Measurements from ENCODE around the gene PTHLH.

The PTHLH gene

DNA sequence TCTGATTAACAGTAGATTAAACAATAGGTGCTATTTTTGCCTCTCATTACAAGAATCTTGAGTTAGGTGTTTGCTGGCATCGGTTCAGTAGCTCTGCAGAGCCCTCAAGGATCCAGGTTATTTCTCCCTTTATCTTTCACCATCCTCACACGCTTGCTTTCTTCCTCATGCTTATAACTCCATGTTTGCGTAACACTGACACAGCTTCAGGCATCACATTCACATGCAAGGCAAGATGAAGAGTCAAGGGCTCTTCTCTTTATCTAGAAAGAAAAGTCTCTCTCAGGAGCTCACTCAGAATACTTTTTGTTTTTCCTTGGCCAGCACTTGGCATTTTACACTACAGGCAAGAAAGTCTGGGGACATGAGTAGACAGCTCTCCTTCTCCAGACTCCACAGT lies 24.2 kb upstream of the PTHLH start:
- H3K4me3 ChIP-seq (ENCODE audit: low read length in 2 of 2): no peak overlapping the region
- no peak overlapping the region for H2BK12ac ChIP-seq (ENCODE audit: low read length)
- H3K79me1 ChIP-seq (ENCODE audit: low read depth, low read length): no peaks in the 10 kb centered on the region
- no peaks in the 10 kb centered on the region for H3K36me3 ChIP-seq (replicated peaks in 1 of 2; ENCODE audit: control insufficient read depth in 2 of 2, insufficient read depth in 2 of 2, low read length in 2 of 2)
- no peak overlapping the region for H4K91ac ChIP-seq (ENCODE audit: low read depth, low read length, poor library complexity)
- no peak overlapping the region for H2BK15ac ChIP-seq (ENCODE audit: low read length)
- no peak overlapping the region for H3K23ac ChIP-seq (ENCODE audit: low read depth, low read length, poor library complexity)
- no peak for DNase-seq (ENCODE audit: low spot score)
- H3K4me1 ChIP-seq (ENCODE audit: control insufficient read depth in 2 of 2, insufficient read depth in 1 of 2, low read depth in 1 of 2, low read length in 2 of 2): peaks cover 0 to 2% of the 10 kb centered on the region in 2 donors
- H3K9ac ChIP-seq (ENCODE audit: low read depth, low read length, poor library complexity): no peak overlapping the region
- WGBS, 2 donors (ENCODE audit: extremely low coverage in 2 of 2, insufficient read length in 2 of 2, insufficient replicate concordance in 1 of 2): no CpG with 5 or more reads among the region's 3 CpGs
- H3K4me2 ChIP-seq (ENCODE audit: insufficient read depth, low read length, poor library complexity, severe bottlenecking): no peak overlapping the region
- H2BK5ac ChIP-seq (ENCODE audit: low read length): no peak overlapping the region
- no peak overlapping the region for H3K4ac ChIP-seq (ENCODE audit: low read length)
- H2AFZ ChIP-seq (ENCODE audit: low read length): no peak overlapping the region
- no peak overlapping the region for H3K27ac ChIP-seq (replicated peaks; ENCODE audit: low read length)
- H2BK120ac ChIP-seq (ENCODE audit: low read depth, low read length): no peak overlapping the region
- H2AK5ac ChIP-seq (ENCODE audit: low read depth, low read length): no peak overlapping the region
- H3K27me3 ChIP-seq (ENCODE audit: control insufficient read depth in 3 of 3, insufficient read depth in 3 of 3, low read depth in 1 of 3, low read length in 3 of 3): no peaks in the 10 kb centered on the region
- no peak overlapping the region for H3K18ac ChIP-seq (ENCODE audit: low read length)
- H3K9me3 ChIP-seq (replicated peaks in 1 of 2; ENCODE audit: control insufficient read depth in 2 of 2, insufficient read depth in 1 of 2, low read depth in 1 of 2, low read length in 2 of 2): no peaks in the 10 kb centered on the region
- no peak overlapping the region for H4K8ac ChIP-seq (ENCODE audit: low read depth, low read length)
- H3K14ac ChIP-seq (ENCODE audit: low read length): no peak overlapping the region

DNA sequence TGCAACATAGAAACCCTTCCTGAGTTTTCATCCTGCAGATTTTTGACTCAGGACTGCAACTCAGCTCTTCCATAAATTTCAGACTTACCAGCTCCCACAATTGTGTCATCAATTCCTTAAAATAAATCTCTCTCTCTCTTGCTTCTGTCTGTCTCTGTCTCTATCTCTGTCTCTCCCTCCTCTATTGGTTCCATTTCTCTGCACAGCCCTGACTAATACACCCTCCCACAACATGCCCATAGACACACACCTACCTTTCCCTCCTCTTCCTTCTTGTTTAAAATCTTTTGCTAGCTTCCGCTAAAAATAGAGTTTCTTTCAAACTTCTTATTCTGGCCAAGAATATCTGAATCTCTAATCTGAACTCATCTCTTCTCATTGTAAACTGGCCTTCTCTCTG lies 22.9 kb upstream of the PTHLH start:
- Histone ChIP-seq H3K79me1 (ENCODE audit: low read depth, low read length) (no peaks in the 10 kb centered on the region), H3K4ac (ENCODE audit: low read length) (no peak overlapping the region), H3K27ac (replicated peaks; ENCODE audit: low read length) (no peak overlapping the region), H3K4me2 (ENCODE audit: insufficient read depth, low read length, poor library complexity, severe bottlenecking) (no peak overlapping the region), H4K91ac (ENCODE audit: low read depth, low read length, poor library complexity) (no peak overlapping the region), H3K36me3 (replicated peaks in 1 of 2; ENCODE audit: control insufficient read depth in 2 of 2, insufficient read depth in 2 of 2, low read length in 2 of 2) (no peaks in the 10 kb centered on the region), H2BK5ac (ENCODE audit: low read length) (no peak overlapping the region), H2BK15ac (ENCODE audit: low read length) (no peak overlapping the region), H3K14ac (ENCODE audit: low read length) (no peak overlapping the region), H3K4me3 (ENCODE audit: low read length in 2 of 2) (no peak overlapping the region), H4K8ac (ENCODE audit: low read depth, low read length) (no peak overlapping the region), H3K27me3 (ENCODE audit: control insufficient read depth in 3 of 3, insufficient read depth in 3 of 3, low read depth in 1 of 3, low read length in 3 of 3) (no peaks in the 10 kb centered on the region), H3K9ac (ENCODE audit: low read depth, low read length, poor library complexity) (no peak overlapping the region), H3K18ac (ENCODE audit: low read length) (no peak overlapping the region), H3K23ac (ENCODE audit: low read depth, low read length, poor library complexity) (no peak overlapping the region), H3K4me1 (ENCODE audit: control insufficient read depth in 2 of 2, insufficient read depth in 1 of 2, low read depth in 1 of 2, low read length in 2 of 2) (peaks cover 0 to 2% of the 10 kb centered on the region in 2 donors), H2BK12ac (ENCODE audit: low read length) (no peak overlapping the region), H3K9me3 (replicated peaks in 1 of 2; ENCODE audit: control insufficient read depth in 2 of 2, insufficient read depth in 1 of 2, low read depth in 1 of 2, low read length in 2 of 2) (no peaks in the 10 kb centered on the region), H2AK5ac (ENCODE audit: low read depth, low read length) (no peak overlapping the region), H2BK120ac (ENCODE audit: low read depth, low read length) (no peak overlapping the region), H2AFZ (ENCODE audit: low read length) (no peak overlapping the region)
- no CpG with 5 or more reads among the region's 1 CpG for WGBS, 2 donors (ENCODE audit: extremely low coverage in 2 of 2, insufficient read length in 2 of 2, insufficient replicate concordance in 1 of 2)
- no peak for DNase-seq (ENCODE audit: low spot score)

DNA sequence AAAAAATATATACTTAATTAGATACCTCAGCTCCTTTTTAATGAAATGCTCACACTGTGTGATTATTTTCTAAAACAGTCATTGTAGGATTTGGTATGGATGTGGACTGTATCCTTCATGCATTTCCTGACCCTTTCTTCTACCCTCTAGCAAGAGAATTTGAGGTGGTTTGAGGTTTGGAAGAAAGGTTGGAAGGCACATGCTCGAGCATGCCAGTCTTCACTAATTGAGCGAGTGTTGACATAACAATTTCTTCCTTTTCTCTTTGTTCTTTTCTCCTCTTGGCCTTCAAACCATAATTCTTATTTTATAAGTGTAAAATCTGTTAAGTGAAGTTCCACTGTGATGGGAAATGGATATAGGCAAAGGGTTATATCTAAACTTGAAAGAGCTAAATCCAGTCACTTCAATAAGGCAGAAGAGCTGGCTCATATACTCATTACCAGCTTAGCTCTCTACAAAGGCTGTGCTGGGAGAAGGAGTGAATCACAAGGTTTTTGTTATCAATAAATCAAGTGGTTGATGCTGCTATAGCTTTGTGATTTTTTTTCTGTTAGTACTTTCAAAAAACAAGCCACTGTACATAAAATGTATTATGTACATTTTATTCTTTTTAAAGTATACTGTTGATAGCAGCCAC lies 16.2 kb upstream of the PTHLH start:
- Histone ChIP-seq H3K79me1 (ENCODE audit: low read depth, low read length) (no peaks in the 10 kb centered on the region), H3K18ac (ENCODE audit: low read length) (no peak overlapping the region), H4K91ac (ENCODE audit: low read depth, low read length, poor library complexity) (no peak overlapping the region), H3K9ac (ENCODE audit: low read depth, low read length, poor library complexity) (no peak overlapping the region), H2BK120ac (ENCODE audit: low read depth, low read length) (no peak overlapping the region), H3K4me2 (ENCODE audit: insufficient read depth, low read length, poor library complexity, severe bottlenecking) (no peak overlapping the region), H2BK12ac (ENCODE audit: low read length) (no peak overlapping the region), H4K8ac (ENCODE audit: low read depth, low read length) (no peak overlapping the region), H2BK15ac (ENCODE audit: low read length) (no peak overlapping the region), H3K27ac (replicated peaks; ENCODE audit: low read length) (no peak overlapping the region), H3K4me3 (ENCODE audit: low read length in 2 of 2) (no peak overlapping the region), H3K4me1 (ENCODE audit: control insufficient read depth in 2 of 2, insufficient read depth in 1 of 2, low read depth in 1 of 2, low read length in 2 of 2) (no peaks in the 10 kb centered on the region), H3K23ac (ENCODE audit: low read depth, low read length, poor library complexity) (no peak overlapping the region), H2AFZ (ENCODE audit: low read length) (no peak overlapping the region), H2BK5ac (ENCODE audit: low read length) (no peak overlapping the region), H3K36me3 (replicated peaks in 1 of 2; ENCODE audit: control insufficient read depth in 2 of 2, insufficient read depth in 2 of 2, low read length in 2 of 2) (no peaks in the 10 kb centered on the region), H3K9me3 (replicated peaks in 1 of 2; ENCODE audit: control insufficient read depth in 2 of 2, insufficient read depth in 1 of 2, low read depth in 1 of 2, low read length in 2 of 2) (no peaks in the 10 kb centered on the region), H3K27me3 (ENCODE audit: control insufficient read depth in 3 of 3, insufficient read depth in 3 of 3, low read depth in 1 of 3, low read length in 3 of 3) (no peaks in the 10 kb centered on the region), H3K4ac (ENCODE audit: low read length) (no peak overlapping the region), H3K14ac (ENCODE audit: low read length) (no peak overlapping the region), H2AK5ac (ENCODE audit: low read depth, low read length) (no peak overlapping the region)
- DNase-seq (ENCODE audit: low spot score): no peak
- WGBS, 2 donors (ENCODE audit: extremely low coverage in 2 of 2, insufficient read length in 2 of 2, insufficient replicate concordance in 1 of 2): no CpG with 5 or more reads among the region's 2 CpGs

DNA sequence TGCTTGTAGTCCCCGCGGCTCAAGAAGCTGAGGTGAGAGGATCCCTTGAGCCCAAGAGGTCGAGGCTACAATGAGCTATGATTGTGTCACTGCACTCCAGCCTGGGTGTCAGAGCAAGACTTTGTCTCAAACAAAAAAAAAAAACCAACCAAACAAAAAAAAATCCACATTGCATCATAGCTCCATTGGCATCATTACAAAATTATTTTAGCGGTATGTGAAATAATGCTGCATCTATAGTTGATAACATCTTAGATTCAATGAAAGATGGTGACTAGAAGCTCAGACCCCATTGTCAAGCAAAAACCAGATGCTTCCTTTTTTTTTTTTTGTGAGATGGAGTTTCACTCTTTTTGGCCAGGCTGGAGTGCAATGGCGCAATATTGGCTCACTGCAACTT lies 14.8 kb upstream of the PTHLH start:
- Histone ChIP-seq H4K8ac (ENCODE audit: low read depth, low read length) (no peak overlapping the region), H2AK5ac (ENCODE audit: low read depth, low read length) (no peak overlapping the region), H3K4me2 (ENCODE audit: insufficient read depth, low read length, poor library complexity, severe bottlenecking) (no peak overlapping the region), H3K36me3 (replicated peaks in 1 of 2; ENCODE audit: control insufficient read depth in 2 of 2, insufficient read depth in 2 of 2, low read length in 2 of 2) (no peaks in the 10 kb centered on the region), H2BK120ac (ENCODE audit: low read depth, low read length) (no peak overlapping the region), H3K9me3 (replicated peaks in 1 of 2; ENCODE audit: control insufficient read depth in 2 of 2, insufficient read depth in 1 of 2, low read depth in 1 of 2, low read length in 2 of 2) (no peaks in the 10 kb centered on the region), H2BK15ac (ENCODE audit: low read length) (no peak overlapping the region), H3K14ac (ENCODE audit: low read length) (no peak overlapping the region), H3K4me1 (ENCODE audit: control insufficient read depth in 2 of 2, insufficient read depth in 1 of 2, low read depth in 1 of 2, low read length in 2 of 2) (no peaks in the 10 kb centered on the region), H3K18ac (ENCODE audit: low read length) (no peak overlapping the region), H4K91ac (ENCODE audit: low read depth, low read length, poor library complexity) (no peak overlapping the region), H3K9ac (ENCODE audit: low read depth, low read length, poor library complexity) (no peak overlapping the region), H3K23ac (ENCODE audit: low read depth, low read length, poor library complexity) (no peak overlapping the region), H3K27me3 (ENCODE audit: control insufficient read depth in 3 of 3, insufficient read depth in 3 of 3, low read depth in 1 of 3, low read length in 3 of 3) (no peaks in the 10 kb centered on the region), H2AFZ (ENCODE audit: low read length) (no peak overlapping the region), H2BK12ac (ENCODE audit: low read length) (no peak overlapping the region), H3K4ac (ENCODE audit: low read length) (no peak overlapping the region), H3K4me3 (ENCODE audit: low read length in 2 of 2) (no peak overlapping the region), H3K27ac (replicated peaks; ENCODE audit: low read length) (no peak overlapping the region), H2BK5ac (ENCODE audit: low read length) (no peak overlapping the region), H3K79me1 (ENCODE audit: low read depth, low read length) (no peaks in the 10 kb centered on the region)
- WGBS, 2 donors (ENCODE audit: extremely low coverage in 2 of 2, insufficient read length in 2 of 2, insufficient replicate concordance in 1 of 2): no CpG with 5 or more reads among the region's 5 CpGs
- DNase-seq (ENCODE audit: low spot score): no peak
